GM18499 (cell line): ENCODE data around the gene PSKH1.
"Not testable (repeated sequence)": the region's sequence is repeated elsewhere in the genome, so short reads cannot be mapped to it uniquely, and the experiment has no call there.

Experiments used
- ATAC-seq: cut with Tn5 transposase; IDR thresholded peaks from one replicate; pipeline ENCODE4 v1.9.1; 2021; ENCODE audit warnings: moderate number of reproducible peaks; ENCODE audit not compliant: insufficient read depth, unreplicated experiment

Gene PSKH1

DNA sequence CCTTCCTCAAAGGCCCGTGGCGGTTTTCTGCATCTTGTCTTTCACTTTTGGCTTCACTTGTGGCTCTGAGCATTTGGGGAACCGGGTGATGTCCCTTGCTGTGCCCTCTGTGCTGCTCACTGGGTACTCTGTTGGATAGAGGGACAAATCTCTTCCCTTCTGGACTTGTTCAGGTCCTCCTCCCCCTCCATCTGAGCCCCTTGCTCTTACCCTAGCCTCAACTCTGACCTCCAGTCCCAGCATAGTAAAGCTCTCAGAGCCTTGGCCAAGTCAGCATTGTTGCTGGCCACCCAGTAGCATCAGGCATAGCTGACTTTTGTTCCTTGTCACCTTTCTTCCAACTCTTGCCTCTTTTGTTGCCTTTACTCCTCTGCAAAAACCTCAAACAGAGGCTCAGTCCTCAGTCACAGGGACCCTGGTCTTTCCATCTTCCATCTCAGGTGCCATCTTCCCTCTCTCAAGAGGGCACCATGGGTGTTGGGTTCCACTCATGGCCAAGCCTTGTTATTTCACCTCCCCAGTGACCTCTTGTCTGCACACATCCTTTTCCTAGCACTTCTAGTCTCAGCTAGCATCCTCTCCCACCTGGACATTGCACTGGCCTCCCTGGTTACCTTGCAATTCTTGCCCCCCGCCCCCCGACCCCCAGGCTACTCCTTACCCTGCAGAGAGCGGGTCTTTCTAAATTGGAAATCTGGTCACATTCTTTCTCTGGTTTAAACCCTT, 44.0 kb downstream of the PSKH1 start:
- no peak for ATAC-seq

DNA sequence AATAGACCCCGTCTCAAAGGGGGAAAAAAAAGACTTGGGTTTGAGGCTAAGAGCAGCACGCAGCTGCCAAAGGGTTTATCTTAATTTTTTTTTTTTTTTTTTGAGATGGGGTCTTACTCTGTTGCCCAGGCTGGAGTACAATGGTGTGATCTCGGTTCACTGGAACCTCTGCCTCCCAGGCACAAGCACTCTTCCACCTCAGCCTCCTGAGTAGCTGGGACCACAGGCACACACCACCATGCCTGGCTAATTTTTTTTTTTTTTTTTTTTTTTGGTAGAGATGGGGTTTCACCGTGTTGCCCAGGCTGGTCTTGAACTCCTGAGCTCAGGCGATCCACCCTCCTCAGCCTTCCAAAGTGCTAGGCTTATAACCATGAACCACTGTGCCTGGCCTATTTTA, 44.7 kb downstream of the PSKH1 start:
- not testable (repeated sequence) for ATAC-seq

DNA sequence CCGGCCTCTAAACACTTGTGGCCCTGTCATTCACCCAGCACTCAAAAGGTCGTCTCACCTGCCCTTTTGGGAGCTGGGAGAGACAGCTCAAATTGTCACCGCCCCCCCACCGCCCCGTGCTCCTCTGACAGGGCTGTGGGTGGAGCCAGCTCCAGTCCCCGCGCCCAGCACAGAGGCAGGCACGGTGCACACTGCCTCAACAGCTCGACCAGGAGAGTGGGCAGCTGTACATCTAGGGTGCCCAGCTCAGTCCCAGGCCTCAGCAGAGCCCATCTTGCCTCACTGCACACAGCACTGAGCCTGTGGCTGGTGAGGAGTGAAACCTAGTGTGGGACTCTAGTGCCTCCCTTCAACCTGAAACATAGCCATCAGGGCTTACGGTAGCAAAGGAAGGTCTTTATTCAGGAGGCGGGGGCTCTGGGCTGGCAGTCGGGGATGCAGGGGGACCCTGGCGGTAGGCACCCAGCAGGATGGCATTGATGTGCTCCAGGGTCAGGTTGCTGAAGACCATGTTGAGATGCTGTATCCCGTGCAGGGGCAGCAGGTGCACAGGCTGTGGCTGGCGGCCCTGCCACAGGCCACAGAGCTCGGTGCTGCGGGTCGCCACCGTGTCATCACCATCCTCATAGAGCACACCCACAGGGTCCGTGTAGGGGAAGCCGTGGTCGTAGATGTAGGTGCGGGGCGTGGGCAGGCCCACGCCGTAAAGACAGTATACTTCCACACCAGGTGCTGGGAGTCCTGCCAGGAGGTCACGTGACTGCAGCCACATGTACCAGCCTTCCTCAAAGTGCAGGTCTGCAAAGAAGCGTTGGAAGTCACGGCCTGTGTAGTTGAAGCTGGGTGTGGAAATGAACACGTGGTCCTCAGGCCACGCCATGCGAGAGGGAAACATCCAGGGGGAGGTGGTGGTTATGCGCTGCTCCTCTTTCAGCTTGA, 46.7 kb downstream of the PSKH1 start:
- ATAC-seq = no peak

DNA sequence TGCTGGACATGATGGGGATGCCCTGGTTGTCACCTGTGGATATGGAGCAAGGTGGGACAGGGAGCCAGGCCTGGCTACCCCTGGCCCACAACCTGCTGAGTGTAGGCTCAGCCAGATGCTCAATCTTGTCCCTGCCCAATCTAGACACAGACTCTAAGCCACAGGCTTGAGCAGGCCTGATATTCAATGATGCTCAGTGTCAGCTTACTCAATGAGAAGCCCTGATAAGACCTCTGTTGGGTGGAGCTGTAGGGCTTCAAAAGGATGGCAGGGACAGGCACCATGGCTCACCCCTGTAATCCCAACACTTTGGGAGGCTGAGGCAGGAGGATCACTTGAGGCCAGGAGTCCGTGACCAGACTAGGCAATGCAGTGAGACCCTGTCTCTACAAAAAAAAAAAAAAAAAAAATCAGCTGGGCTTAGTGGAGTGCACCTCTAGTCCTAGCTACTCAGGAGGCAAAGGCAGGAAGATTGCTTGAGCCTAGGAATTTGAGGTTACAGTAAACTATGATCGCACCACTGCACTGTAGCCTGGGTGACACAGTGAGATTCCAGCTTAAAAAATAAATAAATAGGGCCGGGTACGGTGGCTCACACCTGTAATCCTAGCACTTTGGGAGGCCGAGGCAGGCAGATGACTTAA, 47.5 kb downstream of the PSKH1 start:
- ATAC-seq = no peak

DNA sequence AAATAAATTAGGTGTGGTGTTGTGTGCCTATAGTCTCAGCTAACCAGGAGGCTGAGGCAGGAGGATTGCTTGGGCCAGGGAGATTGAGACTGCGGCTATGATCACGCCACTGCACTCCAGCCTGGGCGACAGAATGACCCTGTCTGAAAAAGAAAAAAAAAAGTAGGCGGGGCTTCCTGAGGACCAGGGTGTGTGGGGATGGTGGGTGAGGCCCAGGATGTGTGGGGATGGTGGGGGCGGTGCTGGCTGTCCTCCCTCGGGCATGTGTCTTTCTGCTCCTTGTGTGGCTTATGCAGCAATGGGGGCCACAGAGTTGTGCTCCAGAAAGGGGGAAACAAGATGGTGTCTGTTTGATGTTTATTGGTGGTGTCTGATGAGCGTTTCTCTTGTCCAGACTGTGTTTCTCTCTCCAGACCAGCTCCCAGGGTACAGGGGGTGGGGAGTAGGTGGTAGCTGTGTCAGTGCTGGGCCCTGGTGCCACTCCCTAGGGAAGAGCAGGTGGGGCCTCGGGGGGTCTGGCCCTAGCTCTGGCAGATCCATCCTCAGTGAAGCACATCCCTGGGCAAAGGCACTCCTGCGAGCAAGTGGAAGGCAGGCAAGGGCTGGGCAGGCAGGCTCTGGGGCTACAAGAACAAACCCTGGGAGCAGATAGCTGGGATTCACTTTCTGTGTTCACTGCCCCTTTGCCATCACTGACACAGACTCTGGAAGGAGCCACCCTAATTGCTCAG, 48.6 kb downstream of the PSKH1 start:
- ATAC-seq = no peak

DNA sequence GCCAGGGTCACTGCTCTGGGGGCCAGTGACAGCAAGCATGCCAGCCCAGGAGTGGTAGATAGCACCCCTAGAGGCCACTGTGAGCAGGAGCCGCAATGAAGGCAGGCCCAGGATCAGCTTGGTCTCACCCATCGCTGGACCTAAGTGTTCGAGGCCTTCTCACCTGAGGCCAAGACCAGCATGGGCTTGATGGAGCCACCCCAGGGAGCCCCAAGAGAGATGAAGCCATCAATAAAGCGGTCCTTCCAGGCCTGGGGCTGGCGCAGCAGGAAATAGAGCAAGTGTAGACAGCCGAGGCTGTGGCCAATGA, 49.1 kb downstream of the PSKH1 start:
- no peak for ATAC-seq

DNA sequence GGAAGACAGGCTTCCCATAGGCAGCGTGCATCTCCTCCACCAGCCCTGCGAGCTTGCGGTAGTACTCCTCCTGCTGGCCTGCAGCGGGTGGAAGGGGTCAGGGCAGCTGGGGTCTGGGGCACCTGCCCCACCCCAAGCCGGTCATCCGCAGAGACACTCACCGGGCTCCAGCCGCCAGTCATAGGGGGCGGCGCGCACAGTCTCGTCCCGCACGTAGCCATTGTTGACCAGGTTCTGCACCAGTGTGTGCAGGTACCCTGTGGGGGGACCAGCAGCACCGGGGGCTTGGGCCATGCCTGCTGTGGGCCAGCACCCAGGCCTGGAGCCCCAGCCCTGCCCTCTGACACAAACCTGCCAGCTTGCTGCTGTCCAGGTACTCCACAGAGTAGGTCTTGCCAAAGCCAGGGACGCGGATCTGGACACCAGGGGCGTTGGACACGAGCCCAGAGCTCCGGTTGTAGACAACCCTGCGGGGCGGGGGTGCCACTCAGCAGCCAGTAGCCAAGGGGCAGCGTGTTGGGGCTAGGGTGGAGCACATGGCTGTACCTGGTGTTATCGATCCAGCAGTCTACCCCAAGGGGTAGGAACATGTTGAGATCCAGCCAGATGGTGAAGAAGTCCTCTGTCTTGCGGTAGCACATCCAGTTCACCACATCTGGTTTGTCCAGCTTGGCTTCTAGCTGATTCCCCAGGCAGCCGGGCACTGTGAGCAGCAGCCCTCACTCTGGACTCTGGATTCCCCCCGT, 49.6 kb downstream of the PSKH1 start:
- ATAC-seq = no peak

DNA sequence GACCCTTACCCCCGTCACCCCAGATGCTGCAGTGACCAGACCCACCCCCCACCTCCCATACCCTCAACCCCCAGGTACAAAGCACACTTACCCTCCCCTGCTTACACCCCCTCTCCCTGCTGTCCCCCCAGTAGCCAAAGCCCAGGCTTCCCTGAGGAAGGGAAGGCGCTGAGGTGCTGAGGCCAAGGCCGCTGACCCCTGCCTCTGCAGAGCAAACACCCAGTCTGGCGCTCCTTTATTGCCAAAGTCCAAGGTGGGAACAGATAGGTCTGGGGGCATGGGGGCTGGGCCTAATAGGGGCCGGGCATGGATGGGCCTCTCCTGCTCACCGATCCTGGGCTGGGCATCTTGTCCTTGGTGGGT, 50.2 kb downstream of the PSKH1 start:
- ATAC-seq = no peak

DNA sequence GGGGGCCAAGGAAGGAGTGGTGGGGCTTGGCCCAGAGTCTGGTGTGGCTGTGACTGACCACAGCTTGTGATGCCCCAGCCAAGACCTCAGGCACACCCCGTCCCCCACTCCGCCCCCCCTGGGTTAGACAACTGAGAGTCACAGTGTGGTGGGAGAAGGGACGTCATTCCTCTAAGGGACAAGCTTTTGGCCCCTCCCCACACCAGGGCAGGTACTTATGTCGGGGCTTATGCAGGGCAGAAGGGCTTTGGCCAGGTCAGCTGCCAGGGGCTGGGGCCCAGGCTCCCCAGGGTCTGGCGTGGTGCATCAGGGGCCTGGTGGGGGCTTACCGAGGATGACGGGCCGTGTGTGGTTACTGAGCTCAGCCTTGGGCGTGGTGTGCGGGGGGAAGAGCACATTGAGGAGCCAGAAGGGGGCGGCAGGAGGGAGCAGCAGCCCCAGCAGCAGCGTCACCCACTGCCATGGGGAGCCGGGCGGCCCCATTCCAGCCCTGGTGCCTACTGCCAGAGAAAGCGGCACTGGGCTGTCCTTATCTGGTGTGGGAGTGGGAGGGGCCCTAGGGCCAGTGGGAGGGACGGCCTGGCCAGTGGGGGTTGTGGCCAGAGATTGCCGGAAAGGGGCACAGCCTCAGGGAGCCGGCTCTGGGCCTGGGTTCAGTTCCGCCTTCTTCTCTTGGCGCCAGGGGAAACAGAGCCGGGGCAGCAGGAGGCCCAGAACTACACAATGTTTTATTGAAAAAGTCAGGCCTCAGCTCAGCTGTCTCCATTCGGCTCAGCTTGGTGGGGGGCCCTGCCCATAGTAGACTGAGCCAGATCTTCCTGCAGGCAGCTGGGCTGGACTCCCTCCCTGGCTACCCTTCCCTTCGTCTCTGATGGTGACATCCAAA, 50.8 kb downstream of the PSKH1 start, which contains the start of gene LCAT:
LCAT (minus strand) TSS at position 502 of the 886 bp plus-strand sequence; CDS start at position 483, 19 bp downstream.
- ATAC-seq = no peak

DNA sequence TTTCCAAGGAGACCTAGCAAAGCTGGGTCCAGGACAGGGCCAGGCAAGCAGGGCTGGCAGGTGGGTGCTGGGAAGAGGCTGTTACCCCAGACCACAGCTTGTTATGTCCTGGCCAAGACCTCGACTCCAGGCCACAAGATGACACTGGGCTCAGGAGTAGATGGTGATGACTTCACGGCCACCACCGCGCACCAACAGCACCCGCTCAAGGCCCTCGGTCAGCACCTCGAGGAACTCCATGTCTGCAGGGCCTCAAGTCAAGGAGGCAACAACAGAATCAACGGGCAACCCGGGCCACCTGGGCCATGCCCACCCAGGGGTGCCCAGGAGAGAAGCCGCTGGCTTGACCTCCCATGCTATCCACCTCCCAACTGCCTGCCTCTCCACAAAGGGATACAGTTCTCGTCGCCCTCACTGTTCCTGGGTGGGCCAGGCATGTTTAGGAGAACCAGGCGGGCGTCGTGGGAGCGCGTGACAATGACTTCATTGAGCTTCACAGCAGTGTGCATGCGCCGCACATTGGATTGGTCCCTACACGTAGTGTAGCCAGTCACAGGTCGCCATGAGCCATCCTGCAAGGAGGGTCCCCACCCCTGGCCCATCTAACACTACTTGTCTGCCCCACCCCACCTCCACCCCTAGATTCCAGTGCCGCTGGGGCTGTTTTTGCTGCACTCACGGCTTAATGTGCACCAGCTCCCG, 51.8 kb downstream of the PSKH1 start:
- no peak for ATAC-seq

DNA sequence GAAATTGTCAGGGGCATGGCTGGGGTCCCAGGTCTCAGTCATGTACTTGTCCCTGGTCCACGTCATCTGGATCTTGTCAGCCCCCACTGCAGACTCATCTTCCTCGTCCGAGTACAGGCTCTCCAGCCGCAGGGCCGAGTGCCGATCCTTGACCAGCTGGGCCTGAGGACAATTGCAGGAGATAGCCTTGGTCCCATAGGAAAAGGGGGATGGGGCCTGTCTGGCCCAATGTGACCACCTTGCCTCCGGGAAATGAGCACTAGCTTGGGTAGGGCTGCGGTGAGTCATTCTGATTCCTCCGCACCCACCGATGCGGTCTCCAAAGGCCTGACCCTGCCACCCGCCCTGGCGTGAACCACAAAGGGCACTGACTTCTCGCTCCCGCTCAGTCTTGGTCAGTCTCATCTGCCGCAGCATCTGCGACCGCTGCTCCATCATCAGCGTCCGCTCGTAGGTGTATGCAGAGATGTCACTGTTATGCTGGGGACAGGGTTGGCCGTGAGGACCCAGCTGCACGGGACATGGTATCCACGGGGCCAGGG, 52.4 kb downstream of the PSKH1 start:
- ATAC-seq = no peak

DNA sequence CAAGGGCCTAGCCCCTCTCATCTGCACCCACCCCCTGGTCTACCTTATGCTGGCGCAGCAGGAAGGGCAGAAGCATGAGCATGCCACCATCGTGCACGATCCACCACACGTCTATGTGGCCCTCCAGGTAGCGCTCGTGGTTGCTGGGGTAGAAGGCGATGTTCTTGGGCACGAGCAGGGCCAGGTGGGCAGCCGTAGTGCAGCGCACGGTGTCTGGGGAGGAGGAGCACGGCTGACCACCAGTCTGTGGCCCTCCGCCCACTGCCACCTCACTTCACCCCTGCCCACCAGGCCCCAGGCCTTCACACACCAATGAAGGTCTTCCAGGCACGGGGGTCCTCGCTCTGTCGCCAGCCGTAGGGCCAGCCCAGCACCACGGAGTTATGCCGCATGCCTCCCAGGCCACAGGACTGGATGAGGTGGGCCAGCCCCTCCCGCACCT, 53.1 kb downstream of the PSKH1 start:
- no peak for ATAC-seq

DNA sequence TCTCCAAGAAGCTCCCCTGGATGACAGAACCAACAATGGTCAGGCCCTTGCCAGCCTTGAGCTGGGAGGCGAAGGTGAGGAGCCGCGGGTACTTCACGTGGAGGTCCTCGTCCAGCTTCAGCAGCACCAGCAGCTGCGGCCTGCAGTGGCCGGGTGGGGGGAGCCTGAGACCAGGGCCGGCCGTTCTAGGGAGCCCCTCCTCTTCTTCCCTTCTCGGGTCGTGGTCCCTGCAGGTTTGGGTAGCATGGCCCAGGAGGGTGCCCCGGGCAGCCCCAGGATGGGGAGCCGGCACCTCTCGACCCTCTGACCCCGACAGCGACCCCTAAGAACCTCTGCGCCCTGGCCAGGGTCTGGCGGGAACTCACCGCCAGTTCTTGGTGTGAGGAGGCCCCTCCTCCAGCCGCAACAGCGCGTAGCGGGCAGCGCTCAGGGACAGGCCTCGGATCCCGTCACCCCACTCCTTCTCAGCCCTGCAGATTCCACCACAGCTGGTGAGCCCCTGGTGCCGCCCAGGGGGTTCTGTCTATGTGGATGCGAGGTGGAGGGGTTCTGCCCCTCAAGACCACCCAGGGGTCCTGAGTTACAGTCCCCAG, 54.0 kb downstream of the PSKH1 start:
- no peak for ATAC-seq

DNA sequence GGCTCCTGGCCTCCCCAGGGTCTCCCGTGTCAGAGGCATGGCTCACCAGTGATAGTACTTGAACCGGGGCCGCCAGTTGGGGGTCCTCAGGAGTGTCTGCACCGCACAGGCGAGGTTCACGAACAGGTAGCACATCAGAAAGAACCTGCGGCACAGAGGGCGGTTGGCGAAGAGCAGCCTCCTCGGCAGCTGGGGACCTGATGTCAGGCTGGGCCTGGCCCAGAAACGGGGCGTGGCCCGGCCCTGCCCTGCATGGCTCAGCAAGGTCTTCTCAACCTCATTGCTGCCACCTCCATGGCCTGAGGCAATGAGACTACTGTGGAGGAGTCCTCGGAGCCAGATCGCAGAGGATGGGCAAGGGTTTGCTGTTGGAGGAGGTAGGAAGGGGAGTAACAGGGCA, 55.0 kb downstream of the PSKH1 start:
- no peak for ATAC-seq

DNA sequence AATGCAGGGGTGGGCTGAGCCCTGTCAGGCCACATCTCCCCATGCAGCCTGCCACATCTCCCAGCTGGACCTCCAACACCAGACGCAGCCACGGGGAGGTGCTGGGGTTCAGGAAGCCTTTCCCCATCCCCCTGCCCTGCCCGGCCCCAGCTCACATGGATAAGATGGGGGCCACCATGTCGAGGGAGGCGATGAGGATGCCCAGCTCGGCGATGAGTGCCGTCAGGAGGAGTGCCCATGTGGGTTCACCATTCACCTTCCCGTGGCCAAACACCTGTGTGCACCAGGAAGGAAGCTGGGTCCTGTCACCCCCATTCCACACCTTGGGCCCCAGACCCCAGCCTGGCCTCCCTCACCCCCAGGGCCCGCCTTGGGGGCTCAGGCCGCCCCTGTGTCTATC, 56.6 kb downstream of the PSKH1 start:
- ATAC-seq = no peak

DNA sequence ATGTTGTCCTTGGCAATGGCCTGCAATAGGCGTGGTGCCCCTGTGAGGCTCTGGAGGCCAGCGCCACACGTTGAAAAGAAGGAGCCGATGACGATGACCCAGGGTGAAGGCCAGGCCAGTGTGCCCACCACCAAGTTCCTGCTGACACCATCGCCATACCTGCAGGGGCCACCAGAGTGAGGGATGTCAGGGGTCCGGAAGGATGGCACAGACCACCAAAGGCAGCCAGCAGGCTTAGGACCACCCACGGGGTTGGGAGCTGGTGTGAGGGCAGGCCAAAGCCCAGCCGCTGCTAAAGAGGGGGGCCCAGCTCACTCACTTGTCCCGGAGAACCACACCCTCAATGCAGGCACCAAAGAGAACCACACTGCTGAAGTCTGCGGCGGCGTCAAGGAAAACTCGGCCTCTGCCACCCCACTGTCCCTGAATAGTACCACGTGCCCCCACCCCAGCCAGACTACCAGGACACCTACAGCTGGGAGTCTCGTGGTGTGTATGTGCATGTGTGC, 57.3 kb downstream of the PSKH1 start:
- ATAC-seq = no peak

DNA sequence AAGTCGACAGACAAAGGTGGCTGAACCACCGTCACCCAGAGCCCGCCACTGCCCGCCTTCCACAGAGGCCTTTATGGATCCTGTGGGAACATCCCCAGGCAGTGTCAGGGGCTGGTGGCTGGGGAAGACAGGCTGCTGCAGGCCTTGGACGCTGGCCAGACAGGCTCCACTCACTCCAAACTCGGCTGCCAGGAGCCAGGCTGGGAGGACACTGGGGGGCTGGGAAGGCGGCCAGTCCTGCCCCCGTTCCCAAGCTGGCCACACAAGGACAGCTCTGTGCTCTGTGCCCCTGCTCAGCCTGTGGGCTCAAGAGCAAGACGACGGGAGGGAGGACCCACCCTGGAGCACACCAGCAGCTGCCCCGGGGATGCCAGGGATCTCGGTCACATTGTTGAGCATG, 58.4 kb downstream of the PSKH1 start:
- ATAC-seq = no peak
